HG02852 (cell line): ENCODE measurements around the gene PRKRIP1.
"Not testable (repeated sequence)": the region's sequence is repeated elsewhere in the genome, so short reads cannot be mapped to it uniquely, and the experiment has no call there.

ENCODE experiments used
- ATAC-seq: cut with Tn5 transposase; IDR thresholded peaks from one replicate; pipeline ENCODE4 v1.9.1; 2021; ENCODE audit warnings: mild to moderate bottlenecking, moderate library complexity; ENCODE audit not compliant: unreplicated experiment

Gene PRKRIP1

DNA sequence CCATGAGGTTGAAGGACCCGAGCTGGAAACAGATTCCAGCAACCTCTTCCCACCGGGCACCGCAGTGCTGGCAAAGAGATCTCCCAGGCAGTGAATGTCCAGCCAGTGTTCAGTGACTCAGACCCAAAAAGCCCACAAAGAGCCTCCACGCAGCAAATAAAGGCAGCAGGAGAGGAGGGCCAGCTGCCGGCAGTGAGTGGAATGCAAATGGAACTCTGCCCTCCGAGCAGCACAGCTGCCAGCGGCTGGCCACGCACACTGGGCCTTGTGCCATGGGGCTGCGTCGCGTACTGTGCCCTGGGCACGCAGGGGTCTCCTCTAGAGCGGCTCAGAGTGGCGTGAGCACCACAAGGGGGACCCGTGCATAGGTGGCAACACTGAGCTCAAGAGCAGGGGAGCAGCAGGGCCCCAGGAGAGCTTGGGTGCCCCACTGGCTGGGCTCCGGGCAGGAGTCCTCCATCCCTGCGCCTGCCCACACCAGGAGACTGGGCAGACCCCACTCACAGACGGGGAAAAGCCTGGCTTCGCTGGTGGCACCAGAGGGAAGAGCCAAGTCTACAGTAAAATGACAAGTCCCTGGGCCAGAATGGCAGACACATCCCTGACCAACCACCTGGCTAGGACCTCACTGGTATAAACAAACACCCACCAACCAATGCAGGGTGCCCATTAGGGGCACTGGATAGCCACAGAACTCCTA, 78.7 kb downstream of the PRKRIP1 start:
- not testable (repeated sequence) for ATAC-seq
